Lower leg skin (tissue), 4 donors: ENCODE data around the gene LYRM7. TPM values are rescaled to one million over a fixed set of nuclear protein-coding genes. Genes with fewer than 3 reads are reported as not detected.

Experiments
- DNase-seq, 2 donors: peaks; one replicate each; pipeline ENCODE4 v3.0.0-alpha.2; 2019; ENCODE audit warnings: low spot score in 2 of 2
- H3K4me3 ChIP-seq: fragments of 200-600 bp; sonication (generic); 2 replicates; pipeline ENCODE4 v1.5.1; 2017; ENCODE audit warnings: mild to moderate bottlenecking, low read depth; ENCODE audit not compliant: poor library complexity, severe bottlenecking
- POLR2A ChIP-seq, 2 donors: fragments of 450-650 bp; IDR thresholded peaks; one replicate each; pipeline ENCODE4 v1.6.1; 2016 to 2017; ENCODE audit warnings: antibody characterized with exemption in 2 of 2, mild to moderate bottlenecking in 1 of 2, moderate library complexity in 1 of 2
- WGBS, 2 donors: methylation state at CpG; one replicate each; pipeline ENCODE4 v1.1.5; 2018; 5-methylcytosine and 5-hydroxymethylcytosine counted together
- intact Hi-C: fragments of 100-400 bp; cut with DNase I; formaldehyde crosslinking; loops from one replicate; pipeline ENCODE4 v1.15.0; 2023; ENCODE audit warnings: low total_unique reads
- total RNA-seq, 4 donors: library from RNA; depleted of rRNA; stranded (reverse); fragments of >200 nt; gene quantifications; one replicate each; pipeline ENCODE4 v1.1.0, GENCODE V29; 2016
- TF ChIP-seq, protein P1 (sequence below), 3 donors: fragments of 450-650 bp; IDR thresholded peaks; one replicate each; pipeline ENCODE4 v1.5.1; 2016; ENCODE audit warnings: antibody characterized with exemption in 3 of 3, mild to moderate bottlenecking in 3 of 3, moderate library complexity in 2 of 3

The LYRM7 gene
- total RNA-seq, 4 donors from 2014 or later = 4.1 to 15.7 (median 5.8) TPM

DNA sequence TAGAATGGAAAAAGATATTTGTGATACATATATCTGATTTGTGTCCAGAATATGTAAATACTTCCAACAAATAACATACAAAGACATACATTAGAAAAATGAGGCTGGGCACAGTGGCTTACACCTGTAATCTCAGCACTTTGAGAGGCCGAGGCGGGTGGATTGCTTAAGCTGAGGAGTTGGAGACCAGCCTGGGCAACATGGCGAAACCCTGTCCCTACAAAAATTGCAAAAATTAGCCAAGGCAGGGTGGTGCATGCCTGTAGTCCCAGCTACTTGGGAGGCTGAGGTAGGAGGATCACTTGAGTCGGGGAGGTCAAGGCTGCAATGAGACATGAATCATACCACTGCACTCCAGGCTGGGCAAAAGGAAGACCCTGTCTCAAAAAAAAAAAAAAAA lies 47.0 kb downstream of the LYRM7 start:
- H3K4me3 ChIP-seq = no peak overlapping the region
- no peak for DNase-seq
- TF ChIP-seq, protein P1, sequence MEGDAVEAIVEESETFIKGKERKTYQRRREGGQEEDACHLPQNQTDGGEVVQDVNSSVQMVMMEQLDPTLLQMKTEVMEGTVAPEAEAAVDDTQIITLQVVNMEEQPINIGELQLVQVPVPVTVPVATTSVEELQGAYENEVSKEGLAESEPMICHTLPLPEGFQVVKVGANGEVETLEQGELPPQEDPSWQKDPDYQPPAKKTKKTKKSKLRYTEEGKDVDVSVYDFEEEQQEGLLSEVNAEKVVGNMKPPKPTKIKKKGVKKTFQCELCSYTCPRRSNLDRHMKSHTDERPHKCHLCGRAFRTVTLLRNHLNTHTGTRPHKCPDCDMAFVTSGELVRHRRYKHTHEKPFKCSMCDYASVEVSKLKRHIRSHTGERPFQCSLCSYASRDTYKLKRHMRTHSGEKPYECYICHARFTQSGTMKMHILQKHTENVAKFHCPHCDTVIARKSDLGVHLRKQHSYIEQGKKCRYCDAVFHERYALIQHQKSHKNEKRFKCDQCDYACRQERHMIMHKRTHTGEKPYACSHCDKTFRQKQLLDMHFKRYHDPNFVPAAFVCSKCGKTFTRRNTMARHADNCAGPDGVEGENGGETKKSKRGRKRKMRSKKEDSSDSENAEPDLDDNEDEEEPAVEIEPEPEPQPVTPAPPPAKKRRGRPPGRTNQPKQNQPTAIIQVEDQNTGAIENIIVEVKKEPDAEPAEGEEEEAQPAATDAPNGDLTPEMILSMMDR (IDR thresholded peaks at IDR 0.05) = no peak
- no peak for TF ChIP-seq POLR2A (IDR thresholded peaks at IDR 0.05)
- WGBS, 2 donors = 92 to 96% methylated on average over 4 of the region's 4 CpGs
- intact Hi-C loops = no loop called here

GRCh38 chr5:131218392-131218791 lies 47.6 kb downstream of the LYRM7 start:
- intact Hi-C loops = no loop called here
- H3K4me3 ChIP-seq = no peak overlapping the region
- TF ChIP-seq, protein P1 (IDR thresholded peaks at IDR 0.05) = no peak
- TF ChIP-seq POLR2A (IDR thresholded peaks at IDR 0.05) = no peak
- no peak for DNase-seq
- 77 to 84% methylated on average over 4 of the region's 4 CpGs for WGBS, 2 donors

DNA sequence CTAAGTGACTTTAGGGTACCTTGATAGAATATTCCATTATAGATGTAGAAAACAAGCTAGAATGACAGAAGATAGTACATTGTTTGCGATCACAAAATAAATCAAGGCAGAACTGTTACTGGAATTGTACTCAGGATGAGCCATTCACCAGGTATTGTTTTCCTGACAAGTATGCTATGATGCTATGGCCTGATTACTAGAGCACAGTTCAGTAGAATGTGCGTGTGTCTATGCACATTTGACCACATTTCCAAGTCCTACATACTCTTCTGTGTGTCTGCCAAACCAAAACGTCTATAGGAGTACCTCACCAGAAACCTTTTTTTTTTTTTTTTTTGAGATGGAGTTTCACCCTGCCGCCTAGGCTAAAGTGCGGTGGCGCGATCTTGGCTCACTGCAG lies 49.8 kb downstream of the LYRM7 start:
- DNase-seq = no peak
- intact Hi-C loops = no loop called here
- 86 to 95% methylated on average over 7 of the region's 7 CpGs for WGBS, 2 donors
- H3K4me3 ChIP-seq = no peak overlapping the region
- TF ChIP-seq, protein P1 (IDR thresholded peaks at IDR 0.05) = no peak
- no peak for TF ChIP-seq POLR2A (IDR thresholded peaks at IDR 0.05)

- no peak for TF ChIP-seq POLR2A (IDR thresholded peaks at IDR 0.05)
- TF ChIP-seq, protein P1 (IDR thresholded peaks at IDR 0.05) = no peak
- 88 to 92% methylated on average over 9 to 10 of the region's 10 CpGs for WGBS, 2 donors
Observed at GRCh38 chr5:131221008-131221703, 50.4 kb downstream of the LYRM7 start.

DNA sequence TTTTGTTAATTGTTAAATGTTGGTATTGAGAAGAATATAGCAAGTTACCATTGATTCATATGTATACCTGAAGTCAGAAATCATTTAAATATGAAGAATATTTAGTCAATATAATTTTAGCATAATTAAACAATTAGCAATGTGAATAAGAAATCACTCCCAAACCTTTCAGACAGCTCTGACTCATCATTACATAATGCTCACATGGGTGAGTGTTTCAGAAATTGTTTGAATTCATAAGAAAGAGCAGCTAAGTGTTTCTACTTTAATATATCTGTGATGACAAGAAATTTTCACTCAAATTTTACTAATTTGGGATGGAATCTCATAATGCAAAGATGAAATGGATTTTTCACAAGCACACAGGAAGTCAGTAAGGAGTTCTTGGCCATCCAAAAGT lies 51.1 kb downstream of the LYRM7 start:
- no peak for DNase-seq
- intact Hi-C loops = no loop called here
- no peak overlapping the region for H3K4me3 ChIP-seq
- TF ChIP-seq, protein P1 (IDR thresholded peaks at IDR 0.05) = no peak
- no peak for TF ChIP-seq POLR2A (IDR thresholded peaks at IDR 0.05)

More at GRCh38 chr5:131221008-131221703, 50.4 kb downstream of the LYRM7 start:
- no peak for DNase-seq
- H3K4me3 ChIP-seq = no peak overlapping the region
- intact Hi-C loops = no loop called here

GRCh38 chr5:131222731-131223130 lies 52.0 kb downstream of the LYRM7 start:
- intact Hi-C loops = no loop called here
- no peak for TF ChIP-seq POLR2A (IDR thresholded peaks at IDR 0.05)
- TF ChIP-seq, protein P1 (IDR thresholded peaks at IDR 0.05) = no peak
- H3K4me3 ChIP-seq = no peak overlapping the region
- no peak for DNase-seq
